ENCODE results near the gene COA6. TPM values are rescaled to one million over a fixed set of nuclear protein-coding genes. Genes with fewer than 3 reads are reported as not detected.

The COA6 gene
- 34.1 TPM for total RNA-seq (2021; ENCODE audit: unreplicated experiment)
- 21.0 and 21.2 TPM in 2 replicates for polyA plus RNA-seq (2012)
- percentile 71 among the genes with signal in this experiment for Bru-seq, nascent RNA
- percentile 66 among the genes with signal in this experiment for BruChase-seq, experiment 1, labeled RNA remaining after a 6-hour chase
- percentile 62 among the genes with signal in this experiment for BruChase-seq, experiment 2, labeled RNA remaining after a 2-hour chase
- long read RNA-seq, transcript COA6-203 (3 exons, 710 nt): major isoform, 9 of 24 reads
- long read RNA-seq, transcript COA6-201 (2 exons, 1,013 nt): major isoform, 9 of 24 reads
- long read RNA-seq, partial matches to known transcripts: 4 of 24 reads
- long read RNA-seq, other reads (novel, unspliced or antisense): 1 of 24 reads

DNA sequence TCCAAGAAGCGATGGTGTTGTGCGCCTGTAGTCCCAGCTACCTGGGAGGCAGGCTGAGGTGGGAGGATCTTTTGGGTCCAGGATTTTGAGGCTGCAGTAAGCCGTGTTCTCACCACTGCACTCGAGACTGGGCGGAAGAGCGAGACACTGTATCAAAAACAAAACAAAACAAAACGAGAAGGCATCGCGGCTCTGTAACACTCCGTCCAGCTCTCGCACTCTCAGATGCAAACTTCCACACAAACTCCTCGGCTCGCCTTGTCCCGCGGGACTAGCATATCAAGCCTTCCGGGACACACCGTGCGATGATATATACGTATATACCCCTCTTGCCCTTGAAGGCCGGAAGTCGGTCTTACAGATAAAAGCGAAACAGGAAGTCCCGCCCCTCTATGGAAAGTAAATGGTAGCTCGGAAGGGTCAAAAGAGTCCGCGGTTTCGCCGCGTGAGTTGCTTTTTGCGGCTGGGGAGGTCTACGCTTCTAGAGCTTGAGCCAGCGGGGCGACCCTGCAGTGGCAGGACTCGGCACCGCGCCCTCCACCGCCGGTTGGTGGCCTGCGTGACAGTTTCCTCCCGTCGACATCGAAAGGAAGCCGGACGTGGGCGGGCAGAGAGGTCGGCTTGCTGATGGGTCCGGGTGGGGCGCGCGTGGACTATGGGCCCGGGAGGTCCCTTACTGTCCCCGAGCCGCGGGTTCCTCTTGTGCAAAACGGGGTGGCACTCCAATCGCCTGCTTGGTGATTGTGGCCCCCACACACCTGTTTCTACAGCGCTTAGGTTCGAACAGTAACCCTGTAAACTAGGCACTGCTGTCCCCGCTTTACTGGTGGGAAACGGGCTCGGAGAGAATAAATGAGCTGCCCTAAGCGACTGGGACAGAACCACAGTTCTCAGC lies at the start of gene COA6:
Gene COA6, plus strand, starts transcription at position 393 of the 895 bp plus-strand sequence. Its CDS starts 11 bp downstream, at position 404.
- TSS peak; percentile 66 for BruUV-seq (replicated peaks)
- intact Hi-C loops (cut with micrococcal nuclease): no loop called here
- Histone ChIP-seq H3K9me3 (ENCODE audit: control insufficient read depth in 1 of 2, insufficient read depth in 1 of 2, low read depth in 1 of 2, low read length in 2 of 2) (no peaks in the 10 kb centered on the region), H3K4me2 (ENCODE audit: low read length) (peak within 1 kb of the TSS; percentile 75), H3K9ac (ENCODE audit: low read length) (peak within 1 kb of the TSS; percentile 95), H3K4me3 (replicated peaks in 1 of 2; ENCODE audit: low read depth in 1 of 2, low read length in 2 of 2) (peak within 1 kb of the TSS; percentile 79 to 93), H3K27ac (ENCODE audit: low read depth, low read length) (peak within 1 kb of the TSS; percentile 77), H3K9me2 (ENCODE audit: insufficient read depth) (no peaks in the 10 kb centered on the region), H3K36me3 (ENCODE audit: control insufficient read depth in 1 of 2, insufficient read depth in 2 of 2, low read length in 2 of 2) (peaks cover 5 to 16% of the 10 kb centered on the region in 2 experiments; a peak in 2 of 4 replicates), H3K27me3 (ENCODE audit: insufficient read depth, low read length) (no peaks in the 10 kb centered on the region), H3K4me1 (ENCODE audit: control insufficient read depth in 1 of 2, insufficient read depth in 2 of 2, low read length in 2 of 2) (peaks cover 3 to 11% of the 10 kb centered on the region in 2 experiments; a peak in 2 of 4 replicates), H2AFZ (ENCODE audit: low read depth, low read length, poor library complexity, severe bottlenecking) (peak within 1 kb of the TSS; percentile 72), H3K79me2 (ENCODE audit: insufficient read depth, low read length) (peaks cover 24% of the 10 kb centered on the region), H4K20me1 (ENCODE audit: insufficient read depth) (no peaks in the 10 kb centered on the region)
- POLR2A ChIA-PET: interaction anchor here (1.0 to 1.2 kb wide), 4 partner anchors 9 to 63 kb away, joined by 3 to 4 read pairs (median 4); no protein-coding TSS in a partner anchor
- ATAC-seq (peak; percentile 94), DNase-seq (ENCODE audit: low read depth, low spot score) (peak; percentile 97)
- RAD21 ChIA-PET (ENCODE audit: low non-redundant PET in 1 of 2, low total read pairs in 2 of 2, uncharacterized antibody in 2 of 2, unreplicated experiment in 2 of 2): no interaction called here
- CTCF ChIA-PET: interaction anchor here (0.5 kb wide), 1 partner anchor 65 kb away, joined by 3 read pairs; no protein-coding TSS in a partner anchor
- TF ChIP-seq ZNF274 (IDR thresholded peaks at IDR 0.05; ENCODE audit: low read depth, low read length) (no peak), POLR2A (IDR thresholded peaks at IDR 0.05; ENCODE audit: borderline replicate concordance, extremely low read depth, insufficient read depth, insufficient read length) (peak; percentile 91), JUND (IDR thresholded peaks at IDR 0.05) (0 out of 2 replicates have a peak, but pooled peaks have one; percentile 29), SRF (IDR thresholded peaks at IDR 0.05; ENCODE audit: low read depth) (peak; percentile 76; the same call in 1 of the 2 replicates), TCF7L2 (IDR thresholded peaks at IDR 0.05; ENCODE audit: borderline replicate concordance, extremely low read depth, insufficient read depth, insufficient read length) (peak; percentile 64), CBX3 (IDR thresholded peaks at IDR 0.05; ENCODE audit: low read depth) (no peak; the same call in 1 of the 2 replicates), SP1 (IDR thresholded peaks at IDR 0.05; ENCODE audit: low read depth) (peak; percentile 89), RAD21 (IDR thresholded peaks at IDR 0.05; ENCODE audit: low read depth) (no peak), EZH2 (IDR thresholded peaks at IDR 0.05) (no peak), YY1 (IDR thresholded peaks at IDR 0.05; ENCODE audit: extremely low read depth, insufficient replicate concordance, low read depth, low read length) (peak; percentile 19), CEBPB (IDR thresholded peaks at IDR 0.05; ENCODE audit: low read depth) (no peak), EZH2phosphoT487 (IDR thresholded peaks at IDR 0.05; ENCODE audit: borderline replicate concordance) (no peak), POLR2AphosphoS5 (IDR thresholded peaks at IDR 0.05; ENCODE audit: low read depth, low read length) (peak; percentile 97)
- TF ChIP-seq, protein P1, sequence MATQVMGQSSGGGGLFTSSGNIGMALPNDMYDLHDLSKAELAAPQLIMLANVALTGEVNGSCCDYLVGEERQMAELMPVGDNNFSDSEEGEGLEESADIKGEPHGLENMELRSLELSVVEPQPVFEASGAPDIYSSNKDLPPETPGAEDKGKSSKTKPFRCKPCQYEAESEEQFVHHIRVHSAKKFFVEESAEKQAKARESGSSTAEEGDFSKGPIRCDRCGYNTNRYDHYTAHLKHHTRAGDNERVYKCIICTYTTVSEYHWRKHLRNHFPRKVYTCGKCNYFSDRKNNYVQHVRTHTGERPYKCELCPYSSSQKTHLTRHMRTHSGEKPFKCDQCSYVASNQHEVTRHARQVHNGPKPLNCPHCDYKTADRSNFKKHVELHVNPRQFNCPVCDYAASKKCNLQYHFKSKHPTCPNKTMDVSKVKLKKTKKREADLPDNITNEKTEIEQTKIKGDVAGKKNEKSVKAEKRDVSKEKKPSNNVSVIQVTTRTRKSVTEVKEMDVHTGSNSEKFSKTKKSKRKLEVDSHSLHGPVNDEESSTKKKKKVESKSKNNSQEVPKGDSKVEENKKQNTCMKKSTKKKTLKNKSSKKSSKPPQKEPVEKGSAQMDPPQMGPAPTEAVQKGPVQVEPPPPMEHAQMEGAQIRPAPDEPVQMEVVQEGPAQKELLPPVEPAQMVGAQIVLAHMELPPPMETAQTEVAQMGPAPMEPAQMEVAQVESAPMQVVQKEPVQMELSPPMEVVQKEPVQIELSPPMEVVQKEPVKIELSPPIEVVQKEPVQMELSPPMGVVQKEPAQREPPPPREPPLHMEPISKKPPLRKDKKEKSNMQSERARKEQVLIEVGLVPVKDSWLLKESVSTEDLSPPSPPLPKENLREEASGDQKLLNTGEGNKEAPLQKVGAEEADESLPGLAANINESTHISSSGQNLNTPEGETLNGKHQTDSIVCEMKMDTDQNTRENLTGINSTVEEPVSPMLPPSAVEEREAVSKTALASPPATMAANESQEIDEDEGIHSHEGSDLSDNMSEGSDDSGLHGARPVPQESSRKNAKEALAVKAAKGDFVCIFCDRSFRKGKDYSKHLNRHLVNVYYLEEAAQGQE (IDR thresholded peaks at IDR 0.05; ENCODE audit: low read depth): no peak
- TF ChIP-seq, protein P2, sequence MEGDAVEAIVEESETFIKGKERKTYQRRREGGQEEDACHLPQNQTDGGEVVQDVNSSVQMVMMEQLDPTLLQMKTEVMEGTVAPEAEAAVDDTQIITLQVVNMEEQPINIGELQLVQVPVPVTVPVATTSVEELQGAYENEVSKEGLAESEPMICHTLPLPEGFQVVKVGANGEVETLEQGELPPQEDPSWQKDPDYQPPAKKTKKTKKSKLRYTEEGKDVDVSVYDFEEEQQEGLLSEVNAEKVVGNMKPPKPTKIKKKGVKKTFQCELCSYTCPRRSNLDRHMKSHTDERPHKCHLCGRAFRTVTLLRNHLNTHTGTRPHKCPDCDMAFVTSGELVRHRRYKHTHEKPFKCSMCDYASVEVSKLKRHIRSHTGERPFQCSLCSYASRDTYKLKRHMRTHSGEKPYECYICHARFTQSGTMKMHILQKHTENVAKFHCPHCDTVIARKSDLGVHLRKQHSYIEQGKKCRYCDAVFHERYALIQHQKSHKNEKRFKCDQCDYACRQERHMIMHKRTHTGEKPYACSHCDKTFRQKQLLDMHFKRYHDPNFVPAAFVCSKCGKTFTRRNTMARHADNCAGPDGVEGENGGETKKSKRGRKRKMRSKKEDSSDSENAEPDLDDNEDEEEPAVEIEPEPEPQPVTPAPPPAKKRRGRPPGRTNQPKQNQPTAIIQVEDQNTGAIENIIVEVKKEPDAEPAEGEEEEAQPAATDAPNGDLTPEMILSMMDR (IDR thresholded peaks at IDR 0.05 in 2 of 3, conservative IDR thresholded peaks at IDR 0.05 in 1 of 3; ENCODE audit: borderline replicate concordance in 1 of 3, insufficient read depth in 1 of 3, low read depth in 2 of 3, low read length in 2 of 3): no peak
- TF ChIP-seq, protein P3, sequence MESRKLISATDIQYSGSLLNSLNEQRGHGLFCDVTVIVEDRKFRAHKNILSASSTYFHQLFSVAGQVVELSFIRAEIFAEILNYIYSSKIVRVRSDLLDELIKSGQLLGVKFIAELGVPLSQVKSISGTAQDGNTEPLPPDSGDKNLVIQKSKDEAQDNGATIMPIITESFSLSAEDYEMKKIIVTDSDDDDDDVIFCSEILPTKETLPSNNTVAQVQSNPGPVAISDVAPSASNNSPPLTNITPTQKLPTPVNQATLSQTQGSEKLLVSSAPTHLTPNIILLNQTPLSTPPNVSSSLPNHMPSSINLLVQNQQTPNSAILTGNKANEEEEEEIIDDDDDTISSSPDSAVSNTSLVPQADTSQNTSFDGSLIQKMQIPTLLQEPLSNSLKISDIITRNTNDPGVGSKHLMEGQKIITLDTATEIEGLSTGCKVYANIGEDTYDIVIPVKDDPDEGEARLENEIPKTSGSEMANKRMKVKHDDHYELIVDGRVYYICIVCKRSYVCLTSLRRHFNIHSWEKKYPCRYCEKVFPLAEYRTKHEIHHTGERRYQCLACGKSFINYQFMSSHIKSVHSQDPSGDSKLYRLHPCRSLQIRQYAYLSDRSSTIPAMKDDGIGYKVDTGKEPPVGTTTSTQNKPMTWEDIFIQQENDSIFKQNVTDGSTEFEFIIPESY (IDR thresholded peaks at IDR 0.05; ENCODE audit: extremely low read depth, insufficient replicate concordance, low read length): no peak
